ENCODE data around the gene PREP.
A peak's percentile ranks its signal among the peaks of the same experiment; 100 is the strongest.
"Not testable (repeated sequence)": the region's sequence is repeated elsewhere in the genome, so short reads cannot be mapped to it uniquely, and the experiment has no call there.

Gene PREP

GRCh38 chr6:105348897-105349296, 54.0 kb downstream of the PREP start:
- DNase-seq (ENCODE audit: insufficient read length, low spot score) (no peak), FAIRE-seq (no peak)

- DNase-seq (ENCODE audit: insufficient read length, low spot score) (no peak), FAIRE-seq (no peak)
Measured at GRCh38 chr6:105346052-105346451, 56.8 kb downstream of the PREP start.

GRCh38 chr6:105345506-105345905, 57.4 kb downstream of the PREP start:
- DNase-seq (ENCODE audit: insufficient read length, low spot score) (no peak), FAIRE-seq (no peak)

- DNase-seq (ENCODE audit: insufficient read length, low spot score) (no peak), FAIRE-seq (no peak)
Measured at GRCh38 chr6:105344881-105345370, 58.0 kb downstream of the PREP start.

DNA sequence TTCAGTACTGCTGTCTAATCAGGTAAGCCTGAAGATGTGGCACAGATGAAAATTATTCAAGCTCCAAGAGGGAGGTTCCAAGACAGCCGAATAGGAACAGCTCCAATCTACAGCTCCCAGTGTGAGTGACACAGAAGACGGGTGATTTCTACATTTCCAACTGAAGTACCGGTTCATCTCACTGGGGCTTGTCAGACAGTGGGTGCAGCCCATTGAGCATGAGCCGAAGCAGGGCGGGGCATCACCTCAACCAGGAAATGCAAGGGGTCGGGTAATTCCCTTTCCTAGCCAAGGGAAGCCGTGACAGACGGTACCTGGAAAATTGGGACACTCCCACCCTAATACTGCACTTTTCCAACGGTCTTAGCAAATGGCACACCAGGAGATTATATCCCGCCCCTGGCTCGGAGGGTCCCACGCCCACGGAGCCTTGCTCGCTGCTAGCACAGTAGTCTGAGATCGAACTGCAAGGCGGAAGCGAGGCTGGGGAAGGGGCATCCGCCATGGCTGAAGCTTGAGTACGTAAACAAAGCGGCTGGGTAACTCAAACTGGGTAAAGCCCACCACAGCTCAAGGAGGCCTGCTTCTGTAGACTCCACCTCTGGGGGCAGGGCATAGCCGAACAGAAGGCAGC, 64.4 kb downstream of the PREP start:
- not testable (repeated sequence) for FAIRE-seq; DNase-seq (ENCODE audit: insufficient read length, low spot score)

- FAIRE-seq (no peak), DNase-seq (ENCODE audit: insufficient read length, low spot score) (no peak)
Measured at GRCh38 chr6:105336986-105337385, 65.9 kb downstream of the PREP start.

- DNase-seq (ENCODE audit: insufficient read length, low spot score) (no peak), FAIRE-seq (no peak)
Measured at GRCh38 chr6:105332576-105332975, 70.3 kb downstream of the PREP start.

DNA sequence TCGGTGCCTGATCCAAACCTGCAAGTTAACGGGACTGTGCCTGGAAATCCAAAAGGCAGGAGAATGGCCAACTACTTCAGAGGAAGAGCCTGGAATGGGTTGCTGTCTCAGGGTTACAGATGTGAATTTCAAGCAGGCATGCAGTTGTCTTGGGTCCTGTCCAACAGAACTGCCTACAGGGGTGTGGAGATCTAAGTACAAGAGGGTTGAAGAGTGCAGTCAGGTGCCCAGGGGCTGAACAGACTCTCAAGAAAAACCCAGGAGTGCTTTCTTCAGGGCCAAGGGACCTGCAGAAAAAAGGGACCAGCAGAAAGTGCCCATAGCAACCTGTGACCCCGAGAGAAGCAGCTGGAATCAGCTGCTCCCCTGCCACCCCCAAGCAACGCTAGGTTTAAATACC, 71.0 kb downstream of the PREP start:
- FAIRE-seq (no peak), DNase-seq (ENCODE audit: insufficient read length, low spot score) (no peak)

DNA sequence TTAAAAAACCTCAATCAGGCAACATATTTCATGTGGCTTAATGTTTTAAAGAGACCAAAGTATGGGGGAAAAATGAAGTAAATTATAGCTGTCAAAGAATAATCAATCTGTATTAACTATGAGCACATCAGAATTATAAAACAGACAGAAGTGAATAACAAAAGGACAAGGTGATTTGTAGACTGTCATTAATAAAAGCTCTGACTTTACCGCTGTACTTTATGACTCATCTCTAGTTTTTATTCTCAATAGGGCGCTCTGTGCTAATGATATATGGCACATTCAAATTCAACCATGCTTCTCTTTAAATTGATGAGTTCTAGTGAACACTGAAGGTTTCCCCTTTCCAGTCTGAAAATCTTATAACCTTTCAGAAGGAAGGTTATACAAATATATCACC, 72.0 kb downstream of the PREP start:
- FAIRE-seq (no peak), DNase-seq (ENCODE audit: insufficient read length, low spot score) (no peak)

- DNase-seq (ENCODE audit: insufficient read length, low spot score) (no peak), FAIRE-seq (no peak)
Measured at GRCh38 chr6:105330364-105330763, 72.5 kb downstream of the PREP start.

DNA sequence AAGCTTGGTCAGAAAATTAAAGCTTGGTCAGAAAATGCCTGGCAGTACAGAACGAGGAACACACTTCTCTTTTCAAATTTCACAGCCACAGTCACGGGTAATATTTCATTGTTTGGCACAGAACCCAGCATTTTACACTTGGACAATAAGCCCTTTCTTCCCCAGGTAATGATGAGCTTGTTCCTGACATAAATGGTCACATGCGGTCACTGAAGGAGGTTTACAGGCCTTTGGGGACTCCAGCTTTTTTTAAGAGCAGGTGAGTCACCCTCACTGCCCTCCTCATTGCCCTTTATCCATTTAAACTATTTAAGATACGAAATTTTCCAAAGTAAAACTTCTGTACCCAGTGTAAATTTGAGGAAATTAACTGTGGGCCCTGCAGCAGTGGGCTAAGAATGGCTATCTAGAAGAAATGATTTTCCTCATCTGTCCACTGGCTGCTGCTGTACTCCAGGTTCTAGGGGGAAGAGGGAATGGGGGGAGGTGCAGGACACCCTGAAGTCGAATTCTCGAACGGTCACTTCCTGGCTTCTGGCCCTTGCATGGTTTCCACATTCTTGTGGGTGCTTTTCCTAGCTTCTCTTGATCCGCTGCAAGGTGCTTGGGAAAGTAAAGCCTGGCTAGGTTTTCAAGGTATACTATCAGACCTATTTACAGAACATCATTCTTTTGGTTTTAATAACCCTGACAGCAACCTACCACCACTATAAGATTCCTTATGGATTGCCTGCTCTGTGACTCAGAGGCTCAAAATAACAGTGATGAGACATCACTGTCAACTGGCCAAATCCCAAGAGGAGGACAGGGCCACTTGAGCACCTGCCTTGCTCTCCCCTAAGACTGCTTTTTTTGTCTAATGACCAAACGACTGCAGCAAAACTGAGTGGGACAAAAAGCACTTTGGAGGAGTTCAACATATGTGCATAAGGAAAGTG, 75.8 kb downstream of the PREP start:
- FAIRE-seq (no peak), DNase-seq (ENCODE audit: insufficient read length, low spot score) (peak; percentile 33)

- FAIRE-seq = no peak
- DNase-seq (ENCODE audit: insufficient read length, low spot score) = no peak
Measured at GRCh38 chr6:105326216-105326615, 76.7 kb downstream of the PREP start.

- DNase-seq (ENCODE audit: insufficient read length, low spot score) (no peak), FAIRE-seq (no peak)
Measured at GRCh38 chr6:105324386-105324950, 78.4 kb downstream of the PREP start.

DNA sequence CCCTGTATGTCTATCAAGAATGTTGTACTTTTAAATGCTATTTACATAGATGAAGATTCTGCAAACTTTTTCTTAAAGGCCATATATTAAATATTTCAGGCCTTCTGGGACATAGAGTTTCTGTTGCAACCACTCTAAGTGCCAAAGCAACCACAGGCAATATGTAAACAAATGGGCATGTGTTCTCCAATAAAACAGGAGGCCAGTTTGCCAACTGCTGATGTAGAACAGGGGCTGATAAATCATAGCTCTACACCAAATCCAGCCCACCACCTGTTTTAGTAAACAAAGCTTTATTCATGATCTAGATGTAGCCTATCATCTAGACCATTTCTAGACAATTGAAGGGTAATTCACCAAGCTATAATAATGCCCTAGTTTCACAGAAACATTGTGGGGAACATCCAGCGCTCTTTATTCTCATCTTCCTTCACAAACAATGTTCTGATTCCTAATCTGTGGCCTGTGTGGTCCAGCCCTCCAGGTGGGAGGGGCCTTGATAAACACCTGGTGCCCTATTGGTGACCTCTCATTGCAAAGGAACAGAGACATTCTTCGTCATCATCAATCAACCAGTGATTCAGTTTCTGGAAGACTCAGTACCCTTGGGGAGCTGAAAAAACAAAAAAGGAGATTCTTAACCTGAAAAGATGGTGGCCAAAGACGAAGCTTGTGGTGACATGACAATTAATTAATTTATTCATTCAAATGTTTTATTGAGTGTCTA, 80.2 kb downstream of the PREP start:
- DNase-seq (ENCODE audit: insufficient read length, low spot score) (no peak), FAIRE-seq (no peak)

DNA sequence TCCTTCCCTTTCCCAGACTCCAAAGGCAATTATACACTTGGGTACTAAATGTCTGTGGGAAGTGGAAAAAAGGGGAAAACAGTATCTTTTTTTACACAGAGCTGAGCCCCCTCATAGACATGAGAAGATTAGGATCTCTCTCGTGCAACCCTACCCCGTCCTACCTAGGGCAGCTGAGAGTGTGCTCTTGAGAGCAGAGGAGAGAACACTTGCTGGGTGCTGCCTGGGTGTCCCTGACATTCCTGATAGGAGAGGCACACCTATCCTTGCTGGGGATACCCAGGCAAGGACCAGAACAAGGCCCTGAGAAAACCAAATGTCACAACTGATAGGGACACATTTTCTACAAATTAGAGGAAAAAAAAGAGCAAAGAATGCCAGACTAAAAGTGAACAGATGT, 81.2 kb downstream of the PREP start:
- no peak for FAIRE-seq

GRCh38 chr6:105321207-105321606, 81.7 kb downstream of the PREP start:
- DNase-seq (ENCODE audit: insufficient read length, low spot score) (no peak), FAIRE-seq (no peak)

More for the DNA sequence above, 81.2 kb downstream of the PREP start:
- no peak for DNase-seq (ENCODE audit: insufficient read length, low spot score)

DNA sequence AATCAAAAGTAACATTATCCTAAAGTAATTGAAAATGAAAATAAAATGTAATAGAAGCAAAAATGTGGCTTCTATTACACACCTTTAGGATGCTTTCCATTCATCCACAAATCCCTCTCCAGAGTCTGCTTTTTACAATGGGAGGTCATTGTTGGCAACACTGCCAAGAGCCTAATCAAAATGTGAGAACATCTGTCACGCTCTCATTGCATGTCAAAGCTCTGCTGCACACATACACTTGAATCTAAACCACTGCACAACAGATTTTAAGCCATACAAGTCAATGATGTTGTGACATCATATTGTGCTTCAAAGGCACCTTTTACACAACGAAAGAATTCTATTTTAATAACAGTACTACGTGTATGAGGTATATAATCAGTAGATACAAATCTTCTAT, 82.1 kb downstream of the PREP start:
- DNase-seq (ENCODE audit: insufficient read length, low spot score) (no peak), FAIRE-seq (no peak)

GRCh38 chr6:105320271-105320670, 82.6 kb downstream of the PREP start:
- DNase-seq (ENCODE audit: insufficient read length, low spot score) = no peak
- FAIRE-seq = no peak

- FAIRE-seq (no peak), DNase-seq (ENCODE audit: insufficient read length, low spot score) (no peak)
Measured at GRCh38 chr6:105319331-105319730, 83.6 kb downstream of the PREP start.

GRCh38 chr6:105318660-105319059, 84.2 kb downstream of the PREP start:
- no peak for FAIRE-seq
- DNase-seq (ENCODE audit: insufficient read length, low spot score) = no peak

Measured in HTR-8/SVneo (cell line).